Measurements from ENCODE around the gene JAKMIP1. TPM values are rescaled to one million over a fixed set of nuclear protein-coding genes. Genes with fewer than 3 reads are reported as not detected.

Gene JAKMIP1
- total RNA-seq, 4 donors from 2014 or later: 0.39 to 4.5 (median 1.9) TPM; not detected in 1

GRCh38 chr4:6118201-6118600 is 82.1 kb downstream of the JAKMIP1 start:
- WGBS, 2 donors (ENCODE audit: low coverage in 1 of 2): 68 to 87% methylated on average over 3 to 4 of the region's 7 CpGs
- H3K4me3 ChIP-seq: no peak overlapping the region
- no peaks in the 10 kb centered on the region for H3K9me3 ChIP-seq
- H3K4me1 ChIP-seq: no peaks in the 10 kb centered on the region
- no peaks in the 10 kb centered on the region for H3K36me3 ChIP-seq
- no peak overlapping the region for H3K27ac ChIP-seq
- no peak for ATAC-seq
- no peak for TF ChIP-seq POLR2A (IDR thresholded peaks at IDR 0.05)
- TF ChIP-seq EP300 (IDR thresholded peaks at IDR 0.05): no peak
- TF ChIP-seq POLR2AphosphoS5 (IDR thresholded peaks at IDR 0.05): no peak
- no peak for TF ChIP-seq CTCF (IDR thresholded peaks at IDR 0.05)
- peaks cover 47% of the 10 kb centered on the region for H3K27me3 ChIP-seq

GRCh38 chr4:6116696-6117285 is 83.6 kb downstream of the JAKMIP1 start:
- 13 to 24% methylated on average over 4 to 13 of the region's 15 CpGs for WGBS, 2 donors (ENCODE audit: low coverage in 1 of 2)
- Histone ChIP-seq H3K36me3 (no peaks in the 10 kb centered on the region), H3K9me3 (no peaks in the 10 kb centered on the region), H3K4me3 (no peak overlapping the region), H3K27ac (no peak overlapping the region), H3K27me3 (peaks cover 60% of the 10 kb centered on the region), H3K4me1 (no peaks in the 10 kb centered on the region)
- no peak for ATAC-seq
- no peak for TF ChIP-seq POLR2A (IDR thresholded peaks at IDR 0.05)
- no peak for TF ChIP-seq EP300 (IDR thresholded peaks at IDR 0.05)

- H3K36me3 ChIP-seq: no peaks in the 10 kb centered on the region
- TF ChIP-seq CTCF (IDR thresholded peaks at IDR 0.05) (no peak), POLR2A (IDR thresholded peaks at IDR 0.05) (no peak), EP300 (IDR thresholded peaks at IDR 0.05) (no peak)
- H3K27ac ChIP-seq: no peak overlapping the region
- no peaks in the 10 kb centered on the region for H3K9me3 ChIP-seq
- H3K4me1 ChIP-seq: no peaks in the 10 kb centered on the region
- 62 to 73% methylated on average over 2 of the region's 23 CpGs for WGBS, 2 donors (ENCODE audit: low coverage in 1 of 2)
- no peak overlapping the region for H3K4me3 ChIP-seq
- ATAC-seq: no peak
- peaks cover 67% of the 10 kb centered on the region for H3K27me3 ChIP-seq
Measured at GRCh38 chr4:6115746-6116586, 84.4 kb downstream of the JAKMIP1 start.

- Histone ChIP-seq H3K9me3 (no peaks in the 10 kb centered on the region), H3K4me1 (no peaks in the 10 kb centered on the region), H3K27ac (no peak overlapping the region), H3K36me3 (no peaks in the 10 kb centered on the region), H3K4me3 (no peak overlapping the region), H3K27me3 (peaks cover 73% of the 10 kb centered on the region)
- ATAC-seq: no peak
- 46 to 65% methylated on average over 5 of the region's 5 CpGs for WGBS, 2 donors (ENCODE audit: low coverage in 1 of 2)
- TF ChIP-seq EP300 (IDR thresholded peaks at IDR 0.05) (no peak), POLR2A (IDR thresholded peaks at IDR 0.05) (no peak), POLR2AphosphoS5 (IDR thresholded peaks at IDR 0.05) (no peak), CTCF (IDR thresholded peaks at IDR 0.05) (no peak)
Measured at GRCh38 chr4:6115342-6115741, 85.0 kb downstream of the JAKMIP1 start.

GRCh38 chr4:6114601-6115000 is 85.7 kb downstream of the JAKMIP1 start:
- no peaks in the 10 kb centered on the region for H3K36me3 ChIP-seq
- H3K4me3 ChIP-seq: no peak overlapping the region
- TF ChIP-seq CTCF (IDR thresholded peaks at IDR 0.05) (no peak), EP300 (IDR thresholded peaks at IDR 0.05) (no peak), POLR2A (IDR thresholded peaks at IDR 0.05) (no peak), POLR2AphosphoS5 (IDR thresholded peaks at IDR 0.05) (no peak)
- no peak overlapping the region for H3K27ac ChIP-seq
- no peak for ATAC-seq
- H3K4me1 ChIP-seq: no peaks in the 10 kb centered on the region
- WGBS, 2 donors (ENCODE audit: low coverage in 1 of 2): 26 to 44% methylated on average over 3 to 5 of the region's 7 CpGs
- H3K9me3 ChIP-seq: no peaks in the 10 kb centered on the region
- peaks cover 73% of the 10 kb centered on the region for H3K27me3 ChIP-seq
